IPS DF 19.7 (cell line): ENCODE measurements around the gene ZC3H13.
"Not testable (repeated sequence)": the region's sequence is repeated elsewhere in the genome, so short reads cannot be mapped to it uniquely, and the experiment has no call there.

Experiments
- DNase-seq: peaks from one replicate; pipeline ENCODE4 v3.0.0-alpha.2; 2013; ENCODE audit warnings: low read depth, low spot score

ZC3H13 gene

DNA sequence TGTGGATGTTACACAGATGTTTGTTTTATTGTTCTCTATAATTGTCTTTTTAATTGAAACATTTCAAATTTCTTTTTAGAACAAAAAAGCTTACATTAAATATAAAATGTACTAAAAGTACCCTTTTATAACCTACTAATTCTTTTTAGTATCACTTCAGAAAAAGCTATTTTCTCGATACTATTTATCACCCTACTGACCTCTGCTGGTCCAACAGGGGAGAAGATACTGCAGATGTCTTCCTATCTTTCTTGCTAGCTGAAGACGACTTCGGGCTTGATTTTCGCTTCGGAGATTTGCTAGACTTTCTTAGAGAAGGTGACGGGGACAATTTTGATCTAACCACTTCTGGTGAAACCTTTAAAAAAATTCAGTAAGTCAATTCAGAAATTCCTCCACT, 42.4 kb downstream of the ZC3H13 start:
- no peak for DNase-seq

DNA sequence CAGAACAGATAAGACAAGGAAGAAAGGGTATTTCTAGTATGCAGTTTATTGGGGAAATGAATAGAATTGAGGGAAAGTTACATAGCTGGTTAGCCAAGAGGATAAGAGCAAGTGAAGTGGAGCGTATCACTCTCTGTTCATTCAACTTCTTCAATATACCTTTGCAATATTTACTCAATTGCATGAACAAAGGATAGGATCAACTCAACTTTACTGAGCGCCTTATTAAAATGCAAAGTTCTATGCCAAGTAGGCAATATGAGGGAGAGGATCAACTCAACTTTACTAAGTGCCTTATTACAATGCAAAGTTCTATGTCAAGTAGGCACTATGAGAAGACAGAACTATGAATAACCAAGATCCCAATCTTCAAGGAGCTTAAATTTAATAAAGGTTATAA, 43.9 kb downstream of the ZC3H13 start:
- no peak for DNase-seq

DNA sequence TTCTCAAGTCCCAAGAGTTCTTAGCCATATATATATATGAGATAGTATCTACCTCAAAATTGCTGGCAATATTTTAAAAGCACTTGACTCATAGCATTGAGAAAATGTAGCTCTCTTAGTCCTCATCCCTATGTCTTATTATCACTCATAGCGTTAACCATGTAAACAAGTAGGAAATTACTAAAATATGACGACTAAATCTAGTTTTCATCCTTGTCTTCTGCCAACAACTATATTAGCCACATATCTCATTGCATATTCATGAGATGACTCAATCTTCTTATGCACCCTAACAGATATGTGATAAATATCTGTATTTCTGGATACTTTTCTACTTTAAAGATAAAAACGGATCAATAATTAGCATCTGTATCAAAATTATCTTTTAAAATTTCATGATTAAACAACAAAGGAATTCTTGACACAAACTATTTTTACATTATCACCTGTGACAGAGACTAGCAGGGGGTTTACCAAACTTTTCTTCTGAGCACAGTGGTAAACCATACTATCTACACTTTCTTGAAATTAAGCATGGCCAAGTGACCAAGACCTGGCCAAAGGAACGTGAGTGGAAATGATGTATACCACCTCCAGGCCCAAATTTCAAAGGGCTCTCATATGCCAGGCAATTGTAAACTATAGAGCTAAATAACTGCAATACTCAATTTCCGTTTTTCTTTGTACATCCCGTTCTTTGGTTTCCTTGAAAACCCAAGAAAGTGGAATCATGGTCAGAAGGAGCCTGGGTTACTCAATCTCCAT, 45.7 kb downstream of the ZC3H13 start:
- DNase-seq: no peak

DNA sequence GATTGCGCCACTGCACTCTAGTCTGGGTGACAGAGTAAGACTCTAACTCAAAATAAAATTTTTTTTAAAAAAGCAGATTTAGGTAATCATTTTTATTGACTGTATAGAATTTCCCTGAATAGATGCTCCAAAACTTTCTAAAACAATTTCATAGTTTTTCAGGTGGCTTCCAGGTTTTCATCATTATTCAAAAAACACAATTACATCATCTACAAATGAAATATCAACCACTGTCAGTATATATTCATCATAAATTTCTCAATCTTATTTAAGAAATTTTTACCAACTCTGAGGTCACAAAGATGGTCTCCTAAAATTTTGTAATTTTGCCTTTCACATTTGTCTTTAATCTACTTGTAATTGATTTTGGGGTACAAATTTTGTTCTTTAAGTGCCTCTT, 48.1 kb downstream of the ZC3H13 start:
- no peak for DNase-seq

DNA sequence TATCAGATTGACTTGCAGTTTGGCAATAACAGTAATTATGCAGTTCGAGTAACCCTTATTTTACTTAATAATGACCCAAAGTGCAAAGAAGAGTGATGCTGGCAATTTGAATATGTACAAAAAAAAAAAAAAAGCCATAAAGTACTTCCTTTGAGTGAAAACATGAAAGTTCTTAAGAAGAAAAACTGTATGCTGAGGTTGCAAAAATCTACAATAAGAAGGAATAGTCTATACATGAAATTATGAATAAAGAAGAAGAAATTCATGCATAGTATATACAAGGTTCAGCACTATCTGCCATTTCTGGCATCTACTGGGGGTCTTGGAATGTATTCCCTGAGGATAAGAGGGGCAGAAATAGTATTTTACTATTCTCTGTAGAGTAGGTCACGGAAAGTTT, 55.9 kb downstream of the ZC3H13 start:
- DNase-seq: no peak

DNA sequence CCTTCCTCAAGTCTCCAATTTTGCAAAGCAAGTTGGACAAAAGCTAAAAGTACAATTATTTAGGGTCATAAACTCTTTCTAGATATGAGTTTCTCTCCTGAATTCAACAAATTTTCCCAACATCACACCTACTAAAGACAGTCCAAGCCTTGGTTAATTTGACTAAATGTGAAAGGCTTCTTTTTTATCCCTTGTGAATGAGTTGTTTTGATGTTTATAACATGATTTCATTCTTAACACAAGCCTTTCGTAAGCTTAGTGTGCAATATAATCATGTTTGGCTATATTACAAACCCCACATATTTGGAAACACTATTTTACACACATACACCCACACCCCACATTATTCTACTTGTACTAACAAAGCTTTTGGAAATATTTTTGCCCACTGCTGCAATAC, 57.3 kb downstream of the ZC3H13 start:
- no peak for DNase-seq

DNA sequence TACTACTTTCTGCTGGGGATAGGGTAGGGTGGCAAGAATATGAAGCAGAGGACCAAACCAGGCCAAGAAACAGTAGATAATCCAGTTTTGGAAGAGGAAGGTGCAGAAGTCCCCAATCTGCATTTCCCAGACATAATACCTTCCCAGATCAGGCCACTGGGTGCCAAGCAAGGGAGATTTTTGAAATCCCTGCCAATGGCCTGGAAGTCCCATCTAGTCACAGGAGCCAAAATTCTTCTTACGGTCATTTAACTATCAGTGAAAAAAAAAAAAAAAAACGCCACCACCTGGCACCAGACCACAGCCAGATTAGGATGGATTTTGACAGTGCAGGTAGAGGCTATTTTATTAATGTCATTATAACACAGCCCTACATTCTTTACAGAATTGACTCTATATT, 57.8 kb downstream of the ZC3H13 start:
- DNase-seq: no peak

DNA sequence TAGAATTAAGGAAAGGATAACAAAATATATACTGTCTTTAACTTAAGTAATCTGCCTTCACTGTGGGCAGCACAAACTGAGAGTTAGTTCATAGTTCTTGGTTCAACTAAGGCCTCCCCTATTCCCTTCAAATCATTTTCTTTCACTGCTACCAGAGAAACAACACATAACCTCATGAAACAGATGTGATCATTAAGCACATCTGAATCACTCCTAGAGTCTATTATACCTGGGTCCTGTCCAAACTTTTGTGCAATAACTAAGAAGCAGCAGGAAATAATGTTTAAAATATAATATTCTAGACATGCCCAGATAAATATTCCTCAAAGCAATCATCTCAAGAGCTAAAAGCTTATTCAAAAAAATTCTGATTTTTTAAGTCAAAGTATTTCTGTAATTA, 62.9 kb downstream of the ZC3H13 start:
- no peak for DNase-seq

DNA sequence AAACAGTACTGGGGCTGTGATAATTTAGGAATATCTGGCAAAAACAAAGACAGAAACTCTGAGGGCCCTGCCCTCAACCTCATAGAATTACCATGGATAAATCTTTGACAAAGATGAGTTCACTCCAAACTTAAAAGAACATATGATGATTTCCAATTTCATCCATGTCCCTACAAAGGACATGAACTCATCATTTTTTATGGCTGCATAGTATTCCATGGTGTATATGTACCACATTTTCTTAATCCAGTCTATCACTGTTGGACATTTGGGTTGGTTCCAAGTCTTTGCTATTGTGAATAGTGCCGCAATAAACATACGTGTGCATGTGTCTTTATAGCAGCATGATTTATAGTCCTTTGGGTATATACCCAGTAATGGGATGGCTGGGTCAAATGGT, 71.4 kb downstream of the ZC3H13 start:
- DNase-seq: not testable (repeated sequence)

DNA sequence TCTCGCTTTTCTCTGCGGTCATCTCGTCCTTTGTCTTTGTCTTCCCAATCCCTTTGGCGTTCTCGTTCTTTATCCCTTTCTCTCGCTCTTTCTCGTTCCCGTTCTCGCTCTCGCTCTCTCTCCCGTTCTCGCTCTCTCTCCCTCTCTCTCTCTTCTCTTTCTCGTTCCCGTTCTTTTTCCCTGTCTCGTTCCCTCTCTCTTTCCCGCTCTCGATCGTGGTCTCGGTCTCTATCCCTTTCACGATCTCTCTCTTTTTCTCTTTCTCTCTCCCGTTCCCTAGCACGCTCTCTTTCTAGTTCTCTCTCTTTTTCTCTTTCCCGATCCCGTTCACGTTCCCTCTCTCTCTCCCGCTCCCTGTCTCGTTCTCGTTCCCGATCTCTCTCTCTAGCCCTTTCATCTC, 77.2 kb downstream of the ZC3H13 start:
- no peak for DNase-seq

DNA sequence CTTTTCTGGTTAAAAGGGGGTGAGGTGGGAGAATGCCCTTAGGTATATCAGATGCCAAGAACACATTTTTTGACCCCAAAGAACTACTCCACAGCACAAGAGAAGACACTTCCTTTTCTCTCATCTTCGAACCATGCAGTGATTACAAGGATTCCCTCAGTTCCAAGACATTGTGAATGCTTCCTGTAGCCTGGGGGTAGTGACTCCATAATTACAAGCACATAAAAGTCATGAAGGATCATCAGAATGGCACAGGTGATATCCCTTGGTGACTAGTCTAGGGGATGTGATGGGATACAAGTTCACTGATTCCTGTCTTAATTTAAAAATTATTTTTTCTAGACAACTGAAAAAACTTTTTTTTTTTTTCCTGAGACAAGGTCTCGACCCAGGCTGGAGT, 78.0 kb downstream of the ZC3H13 start:
- DNase-seq: no peak

DNA sequence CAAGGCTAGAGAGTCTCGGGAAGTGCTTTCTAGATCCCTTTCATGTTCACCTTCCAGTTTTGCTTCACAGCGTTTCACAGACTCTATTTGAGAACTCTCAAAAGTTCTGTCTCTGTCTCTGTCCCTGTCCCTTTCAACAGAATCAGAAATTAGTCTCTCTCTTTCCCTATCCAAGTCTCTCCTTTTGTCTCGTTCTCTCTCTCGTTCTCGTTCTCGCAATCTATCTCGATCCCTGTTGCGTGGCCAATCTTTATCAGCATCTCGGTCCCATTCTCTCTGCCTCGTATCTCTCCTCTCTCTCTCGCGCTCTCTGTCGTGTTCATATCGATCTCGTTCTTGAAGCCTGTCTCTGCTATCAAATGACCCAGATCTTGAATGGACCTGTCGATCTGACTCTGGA, 85.0 kb downstream of the ZC3H13 start:
- DNase-seq: no peak

DNA sequence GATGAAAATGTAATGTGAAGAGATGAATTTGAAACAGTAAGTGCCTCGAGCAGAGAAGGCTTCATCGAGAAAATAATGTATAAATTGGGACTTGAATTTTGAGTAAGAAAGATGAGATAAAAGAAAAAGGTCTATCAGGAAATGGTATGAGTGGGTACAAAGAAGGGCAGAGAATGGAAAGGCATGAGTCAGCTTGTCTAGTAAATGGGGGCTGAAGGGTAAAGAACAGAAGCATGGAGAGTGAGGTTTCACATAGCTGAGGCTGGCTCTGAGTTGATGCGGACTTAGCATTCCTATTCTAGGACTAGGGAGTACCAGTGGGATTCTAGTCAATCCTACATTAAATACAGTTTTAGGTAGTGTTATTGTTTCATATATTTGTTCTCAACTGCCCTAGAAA, 85.8 kb downstream of the ZC3H13 start:
- no peak for DNase-seq

DNA sequence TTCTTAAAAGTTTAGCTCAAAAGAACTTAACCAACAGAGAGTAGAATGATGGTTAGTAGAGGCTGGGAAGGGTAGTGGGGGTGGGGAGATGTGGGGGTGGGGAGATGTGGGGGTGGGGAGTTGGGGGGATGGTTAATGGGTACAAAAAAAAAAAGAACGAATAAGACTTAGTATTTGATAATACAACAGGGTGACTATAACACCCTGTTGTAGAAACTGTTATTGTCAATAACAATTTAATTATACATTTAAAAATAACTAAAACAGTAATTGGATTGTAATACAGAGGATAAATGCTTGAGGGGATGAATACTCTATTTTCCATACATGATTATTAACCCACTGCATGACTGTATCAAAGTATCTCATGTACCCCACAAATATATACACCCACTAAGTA, 91.1 kb downstream of the ZC3H13 start:
- DNase-seq: no peak

DNA sequence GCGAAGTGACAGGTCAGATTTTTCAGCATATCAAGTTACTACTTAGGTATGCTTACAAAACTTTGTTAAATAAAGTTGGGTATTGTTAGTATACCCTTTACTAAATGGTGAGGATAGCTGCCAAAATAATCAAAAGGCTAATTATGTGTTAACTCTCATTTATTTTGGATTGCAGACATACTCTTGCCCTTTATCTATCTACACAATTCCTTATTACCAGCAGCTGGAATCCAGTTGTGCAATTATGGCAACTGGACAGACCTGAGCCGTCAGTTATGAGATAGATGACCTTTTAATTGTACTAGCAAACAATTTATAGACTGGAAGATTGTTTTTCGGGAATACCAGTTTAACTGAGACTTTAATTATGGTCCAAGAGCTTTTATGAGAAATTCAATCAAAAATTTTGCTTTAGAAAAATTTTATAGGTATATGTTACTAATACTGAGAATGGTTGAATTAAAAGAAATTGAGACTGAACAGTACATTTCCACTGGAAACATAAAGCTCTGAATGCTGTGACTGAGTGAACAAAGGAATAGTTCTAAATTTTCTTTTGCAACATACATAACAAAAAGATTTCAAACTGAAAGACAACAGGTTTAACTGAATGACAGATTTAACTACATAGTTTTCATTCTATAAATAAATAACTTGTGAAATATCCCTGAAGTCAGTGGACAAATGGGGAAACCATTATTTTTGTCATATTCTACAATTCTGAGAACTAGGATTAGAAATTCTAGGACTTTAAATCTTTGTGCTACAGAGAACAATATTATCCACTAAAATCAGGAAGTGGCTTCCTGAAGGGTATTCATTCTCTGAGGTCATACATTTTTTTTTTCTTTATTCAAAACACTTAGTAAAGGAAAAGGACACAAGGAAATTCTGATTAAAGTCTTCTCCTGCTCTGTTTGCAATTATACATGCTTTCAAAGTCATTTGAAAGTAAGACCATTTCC, 97.4 kb downstream of the ZC3H13 start:
- DNase-seq: no peak

DNA sequence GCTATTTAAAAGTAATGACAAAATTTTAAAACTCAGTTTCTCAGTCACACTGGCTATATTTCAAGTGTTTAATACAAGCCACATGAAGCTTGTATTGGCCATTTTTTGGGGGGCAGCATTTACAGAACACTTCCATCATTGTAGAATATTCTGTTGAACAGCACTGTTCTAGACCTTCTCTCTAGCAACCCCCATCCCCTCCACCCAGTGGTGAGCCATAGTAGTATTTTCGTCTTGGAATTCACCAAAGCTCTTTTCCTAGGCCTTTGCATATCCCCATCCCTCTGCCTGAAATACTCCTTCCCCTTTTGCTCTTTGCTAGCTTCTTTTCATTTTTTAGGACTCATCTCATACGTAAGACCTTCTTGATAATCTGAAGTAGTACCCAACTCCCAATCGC, 99.5 kb downstream of the ZC3H13 start:
- no peak for DNase-seq

DNA sequence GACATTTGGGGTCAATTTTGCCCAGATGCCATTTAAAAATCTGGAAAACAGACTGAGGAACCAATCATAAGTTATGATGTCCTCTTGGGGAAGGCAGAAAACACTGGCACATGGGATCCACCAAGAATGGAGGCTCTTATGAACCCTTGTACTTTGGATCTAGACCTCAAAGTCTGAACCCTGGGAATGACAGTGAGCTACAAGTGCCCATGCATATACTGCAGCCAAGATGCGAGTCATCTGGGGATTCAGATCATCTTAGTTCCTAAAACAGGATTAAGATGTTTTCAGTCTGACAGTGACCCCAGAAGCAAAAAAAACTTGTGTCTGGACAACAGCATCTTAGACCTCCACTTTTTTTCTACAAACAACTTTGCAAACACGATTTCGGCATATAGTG, 100.8 kb downstream of the ZC3H13 start:
- no peak for DNase-seq

DNA sequence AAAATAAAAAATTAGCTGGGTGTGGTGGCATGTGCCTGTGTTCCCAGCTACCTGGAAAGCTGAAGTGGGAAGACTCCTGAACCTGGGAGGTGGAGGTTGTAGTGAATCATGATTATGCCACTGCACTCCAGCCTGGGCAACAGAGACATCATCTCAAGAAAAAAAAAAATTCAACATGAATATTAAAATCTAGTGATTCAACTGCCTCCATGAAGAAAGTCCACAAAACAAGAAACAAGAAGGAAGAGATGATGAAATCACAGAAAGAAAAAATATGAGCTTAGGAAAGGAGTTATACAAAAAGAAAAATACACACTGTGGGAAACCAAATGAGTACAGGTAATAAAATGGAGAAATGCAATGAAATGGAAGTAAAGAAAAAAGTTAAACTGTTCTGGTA, 101.4 kb downstream of the ZC3H13 start:
- no peak for DNase-seq

DNA sequence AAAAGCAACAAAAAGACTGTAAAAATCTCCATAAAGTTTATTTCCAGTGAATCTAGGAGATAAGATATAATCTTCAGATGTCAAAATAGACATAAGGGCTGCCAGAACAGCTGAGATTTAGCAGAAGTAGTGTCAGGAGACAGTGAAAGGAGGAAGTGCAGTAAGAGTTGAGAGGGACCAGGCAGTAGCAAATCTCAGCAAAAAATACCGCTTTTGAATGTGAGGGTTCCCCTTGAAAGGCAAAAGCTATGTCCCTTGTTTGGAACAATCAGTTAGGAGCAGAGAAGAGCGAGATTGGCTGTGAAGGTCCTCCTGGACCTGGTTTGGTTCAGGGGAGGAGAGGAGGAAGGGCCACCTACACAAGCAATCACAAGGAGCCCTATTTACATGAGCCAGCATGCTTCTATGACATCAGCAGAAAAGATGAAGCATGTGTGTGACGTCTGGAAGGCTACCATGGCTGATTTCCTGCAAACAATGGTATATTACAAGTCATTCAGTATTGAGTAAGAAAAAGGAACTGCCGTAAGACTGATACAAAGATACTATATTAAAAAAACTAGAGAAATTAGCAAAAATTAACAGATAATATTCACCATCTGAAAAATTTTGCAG, 102.1 kb downstream of the ZC3H13 start:
- no peak for DNase-seq

DNA sequence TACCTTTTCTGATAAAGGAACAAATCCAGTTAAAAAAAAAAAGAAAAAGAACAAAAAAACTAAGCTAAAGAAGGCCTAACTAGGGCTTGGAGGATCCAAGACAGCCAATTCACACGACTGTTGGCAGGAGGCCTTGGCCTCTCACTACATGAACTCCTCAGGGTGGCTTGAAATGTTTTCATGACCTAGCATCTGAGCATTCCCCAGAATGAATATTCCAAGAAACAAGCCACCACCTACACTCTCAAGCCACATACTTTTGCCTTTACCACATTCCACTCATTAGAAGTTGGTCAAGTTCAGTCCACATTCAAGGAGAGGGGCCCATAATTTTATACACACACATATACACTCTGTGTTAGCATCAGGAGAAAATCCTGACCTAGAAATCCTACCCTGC, 103.4 kb downstream of the ZC3H13 start:
- no peak for DNase-seq

DNA sequence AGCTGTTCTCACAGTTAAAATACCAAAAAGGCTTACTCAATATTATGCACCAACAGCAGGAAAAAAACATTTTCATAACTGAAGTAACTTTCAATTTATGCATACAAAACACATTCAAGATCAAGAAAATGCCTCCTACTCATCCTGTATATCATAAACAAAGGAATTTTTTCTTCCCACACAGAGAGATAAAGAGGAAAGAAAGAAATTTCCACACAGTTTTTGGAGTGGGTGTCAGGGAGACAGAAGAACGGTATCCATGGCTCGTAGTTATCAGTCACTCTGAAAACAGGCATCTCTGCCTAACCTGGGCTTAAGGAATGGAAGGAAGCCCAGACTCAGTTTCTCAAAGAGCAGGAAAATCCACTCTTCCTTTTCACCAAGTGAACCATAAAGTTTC, 108.6 kb downstream of the ZC3H13 start:
- no peak for DNase-seq

DNA sequence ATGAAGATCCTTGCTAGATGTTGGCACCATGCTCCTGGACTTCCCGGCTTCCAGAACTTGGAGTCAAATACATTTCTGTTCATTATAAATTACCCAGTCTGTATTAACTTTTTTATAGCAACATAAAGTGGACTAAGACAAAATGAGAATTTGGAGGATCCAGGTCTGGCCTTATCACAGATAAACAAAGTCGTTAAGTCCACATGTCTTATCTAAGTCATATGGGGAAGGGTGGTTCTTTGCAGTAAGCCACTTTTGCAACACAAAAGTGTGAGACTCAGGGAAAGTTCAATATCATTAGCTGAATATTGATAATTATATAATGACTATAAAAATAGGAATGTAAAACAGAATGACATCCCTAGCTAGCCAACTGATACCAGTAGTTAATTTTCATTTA, 109.4 kb downstream of the ZC3H13 start:
- no peak for DNase-seq

DNA sequence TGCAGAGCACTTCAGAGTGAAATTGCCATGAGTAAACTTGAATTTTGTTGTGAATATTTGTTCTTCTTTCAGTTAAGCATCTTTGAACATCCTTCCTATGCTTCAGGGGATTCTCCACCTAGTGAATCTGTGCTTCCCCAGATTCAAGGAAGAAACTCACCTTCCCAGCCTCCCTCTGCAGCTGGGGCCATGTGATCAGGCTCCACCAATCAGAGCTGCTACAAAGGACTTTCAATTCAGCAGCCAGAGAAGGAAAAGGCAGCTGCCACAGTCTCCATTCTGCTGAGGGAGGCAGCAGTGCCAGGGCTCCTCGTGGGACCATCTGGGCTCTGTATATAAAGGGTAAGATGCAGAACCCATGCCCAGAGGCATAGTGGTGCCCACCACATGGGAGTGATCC, 111.3 kb downstream of the ZC3H13 start:
- DNase-seq: no peak
